ENCODE data around the gene CXXC1.
"Not testable (repeated sequence)": the region's sequence is repeated elsewhere in the genome, so short reads cannot be mapped to it uniquely, and the experiment has no call there.

The CXXC1 gene

DNA sequence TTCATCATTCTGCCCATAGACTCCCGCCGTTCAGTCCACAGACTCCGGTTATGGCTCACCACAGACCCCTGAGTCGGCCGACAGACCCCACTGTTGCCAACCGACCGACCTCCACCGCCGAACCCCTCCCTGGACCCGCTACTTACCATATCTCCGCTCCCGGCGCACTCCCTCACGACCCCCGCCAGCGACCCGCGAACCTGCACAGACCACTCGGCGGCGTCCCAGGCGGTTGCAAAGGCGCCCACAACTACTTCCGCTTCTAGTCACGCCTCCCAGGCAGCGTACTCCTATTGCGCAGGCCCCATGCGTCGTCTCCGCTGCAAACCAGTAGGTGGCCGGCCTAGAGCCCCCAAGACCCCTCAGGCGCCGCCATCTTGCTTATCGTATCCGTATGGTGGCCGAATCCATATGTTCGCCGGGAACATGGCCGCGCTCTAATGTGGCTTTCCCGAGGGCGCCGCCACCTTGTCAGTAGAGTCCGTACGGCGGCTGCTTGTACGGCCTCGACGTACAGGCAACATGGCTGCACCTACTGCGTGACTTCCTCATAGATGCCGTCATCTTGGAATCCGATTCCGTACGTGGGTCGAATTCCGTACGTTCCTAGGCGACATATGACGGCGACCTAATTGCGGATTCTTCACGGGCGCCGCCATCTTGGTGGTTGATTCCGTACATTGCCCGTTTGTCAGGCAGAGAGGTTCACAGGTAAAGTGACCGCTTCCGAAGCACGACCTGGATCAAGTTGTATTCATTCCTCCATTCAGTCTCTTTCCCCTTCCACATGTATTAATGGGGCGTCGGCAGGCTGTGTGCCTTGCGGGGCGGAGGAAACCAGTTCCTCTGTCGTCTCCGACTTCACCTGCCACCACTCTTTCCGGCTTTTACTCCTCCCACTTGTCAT, at the start of gene CXXC1:
Gene CXXC1 (minus strand): TSS at position 252 of the 907 bp plus-strand sequence. CDS start 103 bp downstream, at position 149.
- peak; percentile 94 to 95 for DNase-seq (ENCODE audit: low read depth in 2 of 2)

DNA sequence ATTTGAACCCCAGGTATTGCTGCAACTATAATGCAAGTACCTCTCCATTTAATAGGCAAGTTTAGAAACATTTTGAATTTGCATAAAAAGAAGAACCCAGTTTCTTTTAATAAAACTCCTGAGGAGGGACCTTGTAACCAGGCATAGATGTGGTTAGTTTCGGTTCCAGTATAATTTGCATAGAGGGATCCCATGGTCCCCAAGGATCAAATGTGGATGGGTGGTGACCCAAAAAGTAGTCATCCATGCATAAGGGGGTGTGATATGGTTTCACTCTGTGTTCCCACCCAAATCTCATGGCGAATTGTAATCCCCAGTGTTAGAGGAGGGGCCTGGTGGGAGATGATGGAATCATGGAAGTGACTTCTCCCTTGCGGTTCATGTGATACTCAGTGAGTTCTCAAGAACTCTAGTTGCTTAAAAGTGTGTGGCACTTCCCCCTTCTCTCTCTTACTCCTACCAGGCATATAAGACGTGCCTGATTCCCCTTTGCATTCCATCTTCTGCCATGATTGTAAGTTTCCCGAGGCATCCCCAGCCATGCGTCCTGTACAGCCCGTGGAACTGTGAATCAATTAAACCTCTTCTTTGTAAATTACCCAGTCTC, 47.2 kb upstream of the CXXC1 start:
- DNase-seq (ENCODE audit: low read depth in 2 of 2), result no peak

GRCh38 chr18:50331691-50332090, 44.2 kb upstream of the CXXC1 start:
- DNase-seq (ENCODE audit: low read depth in 2 of 2), result no peak

DNA sequence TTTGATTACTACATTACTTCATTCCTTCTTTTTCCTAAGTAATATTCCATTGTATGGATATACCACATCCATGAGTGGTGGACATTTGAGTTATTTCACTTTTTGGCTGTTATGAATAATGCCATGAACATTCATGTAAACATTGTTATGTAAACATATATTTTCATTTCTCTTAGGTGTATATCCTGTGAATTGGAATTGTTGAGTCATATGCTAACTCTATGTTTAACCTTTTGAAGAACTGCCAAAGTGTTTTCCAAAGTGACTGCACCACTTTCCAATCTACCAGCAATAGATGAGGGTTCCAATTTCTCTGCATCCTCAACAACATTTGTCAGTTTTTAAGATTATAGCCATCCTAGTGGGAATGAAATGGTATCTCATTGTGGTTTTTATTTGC, 42.7 kb upstream of the CXXC1 start:
- no peak for DNase-seq (ENCODE audit: low read depth in 2 of 2)

GRCh38 chr18:50327983-50328382, 40.5 kb upstream of the CXXC1 start:
- DNase-seq (ENCODE audit: low read depth in 2 of 2), result no peak

DNA sequence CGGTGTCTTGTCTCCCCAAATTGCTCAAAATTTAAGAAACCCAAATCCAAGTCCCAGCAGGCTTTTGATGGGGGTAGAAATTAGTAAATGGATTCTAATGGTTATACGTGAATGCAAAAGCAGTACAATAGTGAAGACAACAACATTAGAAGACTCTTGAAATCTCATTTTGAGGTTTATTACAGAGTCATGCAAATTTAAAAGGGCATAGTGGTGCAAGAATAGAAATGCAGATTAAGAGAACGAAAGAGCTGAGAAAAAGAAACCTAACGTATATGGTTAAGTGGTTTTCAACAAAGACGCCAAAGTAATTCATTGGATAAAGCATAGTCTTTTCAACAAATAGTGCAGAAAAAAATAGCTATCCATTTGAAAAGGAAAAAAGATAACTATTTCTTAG, 33.2 kb upstream of the CXXC1 start:
- no peak for DNase-seq (ENCODE audit: low read depth in 2 of 2)

GRCh38 chr18:50315100-50315871, 27.8 kb upstream of the CXXC1 start:
- DNase-seq (ENCODE audit: low read depth in 2 of 2), result no peak

GRCh38 chr18:50313873-50314460, 26.5 kb upstream of the CXXC1 start:
- DNase-seq (ENCODE audit: low read depth in 2 of 2), result no peak

DNA sequence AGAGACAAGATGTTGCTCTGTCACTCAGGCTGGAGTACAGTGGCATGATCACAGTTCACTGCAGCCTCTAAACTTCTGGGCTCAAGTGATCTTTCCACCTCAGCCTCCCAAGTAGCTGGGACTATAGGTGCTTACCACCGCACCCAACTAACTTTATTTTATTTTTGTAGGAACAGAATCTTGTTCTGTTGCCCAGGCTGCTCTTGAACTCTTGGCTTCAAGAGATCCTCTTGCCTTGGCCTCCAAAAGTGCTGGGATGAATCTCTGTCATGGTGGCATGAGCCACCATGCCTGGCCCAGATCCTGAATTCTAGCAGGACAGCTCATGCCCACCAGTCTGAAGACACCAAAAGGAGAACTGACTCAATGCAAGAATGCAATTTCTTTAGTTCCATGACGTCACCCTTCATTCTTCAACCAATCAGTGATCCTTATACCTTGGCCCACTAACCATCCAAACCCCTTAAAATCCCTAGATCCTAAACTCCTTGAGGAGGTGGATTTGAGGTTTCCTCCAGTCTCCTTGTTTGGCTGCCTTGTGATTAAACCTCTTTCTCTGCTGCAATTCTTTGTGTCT, 25.6 kb upstream of the CXXC1 start:
- DNase-seq (ENCODE audit: low read depth in 2 of 2), result no peak

DNA sequence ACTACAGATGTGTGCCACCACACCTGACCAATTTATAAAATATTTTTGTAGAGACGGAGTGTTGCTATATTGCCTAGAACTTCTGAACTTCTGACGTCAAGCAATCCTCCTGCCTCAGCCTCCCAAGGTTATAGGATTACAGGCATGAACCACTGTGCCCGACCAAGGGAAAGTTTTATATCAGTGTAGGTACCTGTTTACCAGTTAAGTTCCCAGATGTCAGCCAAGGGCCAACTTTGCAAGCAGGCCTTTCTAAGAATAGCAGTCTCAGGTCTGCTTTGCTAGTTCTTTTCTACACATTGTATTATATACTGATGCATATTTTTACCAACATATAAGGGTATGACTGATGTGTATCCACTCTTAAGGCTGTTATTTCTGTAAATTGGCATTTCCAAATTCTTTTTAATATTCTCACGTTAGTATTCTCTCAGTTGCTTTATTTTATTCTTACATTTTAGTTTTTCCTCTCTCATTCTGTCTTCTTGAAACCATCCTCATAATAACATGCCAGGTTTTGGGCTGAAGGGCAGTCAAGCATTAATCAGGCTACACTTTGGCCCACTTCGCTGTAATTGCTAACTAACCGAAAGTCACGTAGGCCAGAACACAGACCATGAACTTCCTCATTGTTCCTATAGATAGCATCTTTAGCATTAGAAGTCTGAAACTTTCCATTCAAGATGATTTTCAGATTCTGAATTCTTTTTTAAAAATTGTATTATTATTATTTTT, 25.0 kb upstream of the CXXC1 start:
- no peak for DNase-seq (ENCODE audit: low read depth in 2 of 2)

DNA sequence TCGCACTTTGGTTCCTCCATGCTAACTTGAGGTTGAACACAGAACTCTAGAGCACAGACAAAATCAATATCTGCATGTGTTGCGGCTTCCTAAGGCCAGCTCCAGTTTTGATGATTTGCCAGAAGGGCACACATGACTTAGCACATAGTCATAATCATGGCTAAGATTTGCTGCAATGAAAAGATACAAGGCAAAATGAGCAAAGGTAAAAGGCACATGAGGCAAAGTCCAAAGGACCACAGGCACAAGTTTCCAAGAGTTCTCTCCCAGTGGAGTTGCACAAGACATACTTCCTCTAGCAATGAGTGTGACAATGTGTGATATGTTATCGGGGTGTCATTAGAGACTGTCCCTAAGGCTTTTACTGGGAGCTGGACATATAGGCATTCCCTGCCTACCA, 24.2 kb upstream of the CXXC1 start:
- no peak for DNase-seq (ENCODE audit: low read depth in 2 of 2)

GRCh38 chr18:50310080-50310479, 22.6 kb upstream of the CXXC1 start:
- no peak for DNase-seq (ENCODE audit: low read depth in 2 of 2)

DNA sequence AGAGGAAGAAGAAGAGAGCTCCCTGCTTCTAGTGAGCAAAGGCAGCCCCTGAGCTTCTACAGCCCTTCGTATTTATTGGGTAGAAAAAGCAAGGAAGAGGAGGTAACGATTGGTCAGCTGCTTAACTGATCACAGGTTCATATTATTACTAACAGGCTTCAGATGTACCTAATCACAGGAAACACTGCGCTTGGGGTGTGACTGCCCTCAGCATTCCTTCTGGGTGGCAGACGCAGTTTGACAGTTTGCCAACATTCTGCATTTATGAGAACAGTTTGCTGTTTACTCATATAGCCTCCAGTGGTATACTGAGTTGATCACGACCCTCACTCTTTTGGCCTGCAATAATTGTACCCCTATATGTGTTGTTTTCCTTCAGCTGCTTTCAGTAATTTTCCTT, 21.4 kb upstream of the CXXC1 start:
- not testable (repeated sequence) for DNase-seq (ENCODE audit: low read depth in 2 of 2)

- DNase-seq (ENCODE audit: low read depth in 2 of 2), result peak; percentile 66 to 80
Measured at GRCh38 chr18:50307738-50308470, 20.4 kb upstream of the CXXC1 start.

- DNase-seq (ENCODE audit: low read depth in 2 of 2), result no peak
Measured at GRCh38 chr18:50307400-50307737, 19.9 kb upstream of the CXXC1 start.

- no peak for DNase-seq (ENCODE audit: low read depth in 2 of 2)
Measured at GRCh38 chr18:50306944-50307343, 19.5 kb upstream of the CXXC1 start.

DNA sequence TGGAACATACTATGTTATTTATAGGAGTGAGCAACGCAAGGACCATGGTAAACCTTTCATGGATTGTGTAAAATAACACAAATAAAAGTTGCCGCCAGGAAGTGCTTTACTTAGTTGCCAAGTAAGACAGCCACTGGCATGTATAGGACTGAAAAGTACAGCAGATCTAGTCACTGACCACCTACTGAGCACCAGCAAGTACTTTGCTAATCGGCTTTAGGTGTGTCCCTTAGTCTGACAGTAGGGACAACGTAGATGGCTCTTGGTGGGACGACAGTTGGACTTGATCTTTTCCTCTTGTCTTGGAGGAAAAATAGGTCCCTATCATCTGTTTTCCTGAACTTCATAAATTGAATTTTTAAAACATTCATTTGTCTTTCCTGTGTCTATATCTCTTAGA, 13.6 kb upstream of the CXXC1 start:
- no peak for DNase-seq (ENCODE audit: low read depth in 2 of 2)

DNA sequence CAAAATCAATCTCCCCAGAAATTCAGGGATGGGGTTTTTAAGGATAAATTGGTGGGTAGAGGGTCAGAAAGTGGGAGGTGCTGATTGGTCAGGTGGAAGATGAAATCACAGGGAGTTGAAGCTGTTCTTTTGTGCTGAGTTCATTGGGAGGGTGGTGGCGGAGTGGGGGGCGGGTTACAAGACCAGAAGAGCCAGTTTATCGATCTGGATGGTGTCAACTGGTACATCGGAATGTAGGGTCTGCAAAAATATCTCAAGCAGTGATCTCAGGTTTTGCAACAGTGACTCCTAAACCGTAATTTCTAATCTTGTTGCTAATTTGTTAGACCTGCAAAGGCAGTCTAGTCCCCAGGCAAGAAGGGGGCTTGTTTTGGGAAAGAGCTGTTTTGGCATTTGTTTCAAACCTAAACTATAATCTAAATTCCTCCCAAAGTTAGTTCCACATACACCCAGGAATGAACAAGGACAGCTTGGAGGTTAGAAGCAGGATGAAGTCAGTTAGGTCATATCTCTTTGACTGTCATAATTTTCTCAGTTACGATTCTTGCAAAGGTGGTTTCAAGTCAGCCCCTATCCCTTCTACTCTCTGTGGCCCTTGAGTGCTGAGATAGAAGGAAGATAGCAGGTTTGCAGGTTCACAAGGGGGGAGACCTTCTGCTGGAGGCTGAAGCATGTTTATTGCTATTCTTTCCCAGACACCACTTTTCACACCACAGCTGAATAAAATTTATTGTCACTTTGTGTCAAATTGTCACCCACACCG, 12.3 kb upstream of the CXXC1 start:
- DNase-seq (ENCODE audit: low read depth in 2 of 2), result no peak

GRCh38 chr18:50298443-50299284, 11.2 kb upstream of the CXXC1 start:
- no peak for DNase-seq (ENCODE audit: low read depth in 2 of 2)
